DMS53 (cell line): ENCODE measurements around the gene CXCL5.
"Not testable (repeated sequence)": the region's sequence is repeated elsewhere in the genome, so short reads cannot be mapped to it uniquely, and the experiment has no call there.

Experiments
- DNase-seq: peaks from one replicate; lab custom pipeline; 2025; lab: John Stamatoyannopoulos, UW

The CXCL5 gene

GRCh38 chr4:73970945-73971344 is 27.5 kb downstream of the CXCL5 start:
- DNase-seq, result no peak

- no peak for DNase-seq
Observed at GRCh38 chr4:73970011-73970410, 28.5 kb downstream of the CXCL5 start.

GRCh38 chr4:73967866-73968265 is 30.6 kb downstream of the CXCL5 start:
- no peak for DNase-seq

- DNase-seq, result peak; percentile 38
Observed at GRCh38 chr4:73964862-73965611, 33.4 kb downstream of the CXCL5 start.

GRCh38 chr4:73962724-73963123 is 35.8 kb downstream of the CXCL5 start:
- DNase-seq, result no peak

- DNase-seq, result not testable (repeated sequence)
Observed at GRCh38 chr4:73959041-73959440, 39.4 kb downstream of the CXCL5 start.

- DNase-seq, result no peak
Observed at GRCh38 chr4:73952352-73952751, 46.1 kb downstream of the CXCL5 start.

GRCh38 chr4:73950376-73950920 is 48.0 kb downstream of the CXCL5 start:
- not testable (repeated sequence) for DNase-seq

GRCh38 chr4:73948990-73949706 is 49.3 kb downstream of the CXCL5 start:
- no peak for DNase-seq

GRCh38 chr4:73948291-73948690 is 50.2 kb downstream of the CXCL5 start:
- no peak for DNase-seq

GRCh38 chr4:73947239-73947985 is 51.1 kb downstream of the CXCL5 start:
- DNase-seq, result peak; percentile 82

GRCh38 chr4:73945674-73946449 is 52.6 kb downstream of the CXCL5 start:
- peak; percentile 85 for DNase-seq
